SU-DHL-6 (cell line): ENCODE data around the gene ZNF566.

ENCODE experiments used
- H2AFZ ChIP-seq: fragments of 200-600 bp; sonication (generic); 2 replicates; pipeline ENCODE4 v1.6.1; 2014; ENCODE audit warnings: low read depth, mild to moderate bottlenecking, moderate library complexity, mixed read lengths, antibody characterized with exemption, low read length; ENCODE audit not compliant: severe bottlenecking
- H3F3A ChIP-seq: fragments of 200-600 bp; shearing (Covaris generic); 2 replicates; pipeline ENCODE4 v1.6.0; 2016; ENCODE audit warnings: antibody characterized with exemption, mild to moderate bottlenecking; ENCODE audit not compliant: insufficient read depth
- H3K27ac ChIP-seq: fragments of 200-600 bp; sonication (generic); 2 replicates; pipeline ENCODE4 v1.5.1; 2016; ENCODE audit warnings: low read depth, mild to moderate bottlenecking, low read length, moderate library complexity, mixed read lengths
- H3K27me3 ChIP-seq: fragments of 200-600 bp; sonication (generic), shearing (Covaris generic); 2 replicates; pipeline ENCODE4 v1.6.0; 2014; ENCODE audit warnings: mild to moderate bottlenecking, low read length
- H3K36me3 ChIP-seq: fragments of 200-600 bp; sonication (generic); 2 replicates; pipeline ENCODE4 v1.6.1; 2014; ENCODE audit warnings: mild to moderate bottlenecking, low read length, mixed read lengths
- H3K4me2 ChIP-seq: fragments of 300-600, 200-600 bp; shearing (Covaris generic), sonication (generic); 2 replicates; pipeline ENCODE4 v1.6.0; 2014; ENCODE audit warnings: low read length, low read depth, mild to moderate bottlenecking; ENCODE audit not compliant: poor library complexity, severe bottlenecking
- H3K4me3 ChIP-seq: fragments of 200-600 bp; sonication (generic); 2 replicates; pipeline ENCODE4 v1.5.1; 2014; ENCODE audit warnings: antibody characterized with exemption, low read length, mild to moderate bottlenecking, mixed read lengths; ENCODE audit not compliant: insufficient read depth, poor library complexity, severe bottlenecking
- H3K79me2 ChIP-seq: fragments of 200-600 bp; sonication (generic); 2 replicates; pipeline ENCODE4 v1.6.1; 2014; ENCODE audit warnings: mild to moderate bottlenecking, low read length, moderate library complexity; ENCODE audit not compliant: insufficient read depth
- H3K9ac ChIP-seq: fragments of 200-600 bp; sonication (generic); 2 replicates; pipeline ENCODE4 v1.7.0; 2014; ENCODE audit warnings: mild to moderate bottlenecking, low read length
- H3K9me2 ChIP-seq: fragments of 200-600 bp; sonication (generic); replicated peaks from 2 replicates; pipeline ENCODE4 v1.6.1; 2014; ENCODE audit warnings: low read length; ENCODE audit not compliant: insufficient read depth
- H3K9me3 ChIP-seq: fragments of 200-600 bp; sonication (generic); 2 replicates; pipeline ENCODE4 v1.6.1; 2014; ENCODE audit warnings: low read length, mixed read lengths; ENCODE audit not compliant: insufficient read depth
- H4K20me1 ChIP-seq: fragments of 200-600 bp; sonication (generic); 2 replicates; pipeline ENCODE4 v1.6.1; 2014; ENCODE audit warnings: low read depth, mild to moderate bottlenecking, antibody characterized with exemption, low read length, moderate library complexity, mixed read lengths
- EZH2phosphoT487 ChIP-seq: fragments of 200-600 bp; sonication (generic), shearing (Covaris generic); conservative IDR thresholded peaks from 2 replicates; pipeline ENCODE4 v1.6.1; 2018; ENCODE audit warnings: mild to moderate bottlenecking, antibody characterized with exemption, low read length, moderate library complexity, mixed read lengths
- TF ChIP-seq, protein P1 (sequence below): fragments of 200-600 bp; sonication (generic); IDR thresholded peaks from one replicate; pipeline ENCODE4 v1.5.1; 2017; ENCODE audit warnings: antibody characterized with exemption, mild to moderate bottlenecking, low read length, moderate library complexity; ENCODE audit not compliant: insufficient read depth, poor library complexity, severe bottlenecking

Gene ZNF566

DNA sequence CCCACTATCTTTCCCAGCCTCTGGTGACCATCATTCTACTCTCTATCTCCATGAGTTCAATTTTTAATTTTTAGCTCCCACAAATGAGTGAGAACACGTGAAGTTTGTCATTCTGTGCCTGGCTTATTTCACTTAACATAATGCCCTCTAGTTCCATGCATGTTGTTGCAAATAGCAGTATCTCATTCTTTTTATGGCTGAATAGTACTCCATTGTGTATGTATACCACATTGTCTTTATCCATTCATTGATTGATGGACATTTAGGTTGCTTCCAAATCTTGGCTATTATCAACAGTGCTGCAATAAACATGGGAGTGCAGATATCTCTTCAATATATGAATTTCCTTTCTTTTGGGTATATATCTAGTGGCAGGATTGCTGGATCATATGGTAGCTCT is 48.0 kb downstream of the ZNF566 start:
- Histone ChIP-seq H3K9me2 (no peaks in the 10 kb centered on the region), H4K20me1 (no peaks in the 10 kb centered on the region), H2AFZ (no peak overlapping the region), H3F3A (no peaks in the 10 kb centered on the region), H3K9ac (no peak overlapping the region), H3K79me2 (no peaks in the 10 kb centered on the region), H3K9me3 (no peaks in the 10 kb centered on the region), H3K36me3 (0 out of 2 replicates have a peak, but pooled peaks cover 4% of the 10 kb centered on the region), H3K27me3 (no peaks in the 10 kb centered on the region), H3K4me3 (no peak overlapping the region), H3K27ac (no peak overlapping the region), H3K4me2 (no peak overlapping the region)
- no peak for TF ChIP-seq EZH2phosphoT487
- TF ChIP-seq, protein P1, sequence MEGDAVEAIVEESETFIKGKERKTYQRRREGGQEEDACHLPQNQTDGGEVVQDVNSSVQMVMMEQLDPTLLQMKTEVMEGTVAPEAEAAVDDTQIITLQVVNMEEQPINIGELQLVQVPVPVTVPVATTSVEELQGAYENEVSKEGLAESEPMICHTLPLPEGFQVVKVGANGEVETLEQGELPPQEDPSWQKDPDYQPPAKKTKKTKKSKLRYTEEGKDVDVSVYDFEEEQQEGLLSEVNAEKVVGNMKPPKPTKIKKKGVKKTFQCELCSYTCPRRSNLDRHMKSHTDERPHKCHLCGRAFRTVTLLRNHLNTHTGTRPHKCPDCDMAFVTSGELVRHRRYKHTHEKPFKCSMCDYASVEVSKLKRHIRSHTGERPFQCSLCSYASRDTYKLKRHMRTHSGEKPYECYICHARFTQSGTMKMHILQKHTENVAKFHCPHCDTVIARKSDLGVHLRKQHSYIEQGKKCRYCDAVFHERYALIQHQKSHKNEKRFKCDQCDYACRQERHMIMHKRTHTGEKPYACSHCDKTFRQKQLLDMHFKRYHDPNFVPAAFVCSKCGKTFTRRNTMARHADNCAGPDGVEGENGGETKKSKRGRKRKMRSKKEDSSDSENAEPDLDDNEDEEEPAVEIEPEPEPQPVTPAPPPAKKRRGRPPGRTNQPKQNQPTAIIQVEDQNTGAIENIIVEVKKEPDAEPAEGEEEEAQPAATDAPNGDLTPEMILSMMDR, result no peak

DNA sequence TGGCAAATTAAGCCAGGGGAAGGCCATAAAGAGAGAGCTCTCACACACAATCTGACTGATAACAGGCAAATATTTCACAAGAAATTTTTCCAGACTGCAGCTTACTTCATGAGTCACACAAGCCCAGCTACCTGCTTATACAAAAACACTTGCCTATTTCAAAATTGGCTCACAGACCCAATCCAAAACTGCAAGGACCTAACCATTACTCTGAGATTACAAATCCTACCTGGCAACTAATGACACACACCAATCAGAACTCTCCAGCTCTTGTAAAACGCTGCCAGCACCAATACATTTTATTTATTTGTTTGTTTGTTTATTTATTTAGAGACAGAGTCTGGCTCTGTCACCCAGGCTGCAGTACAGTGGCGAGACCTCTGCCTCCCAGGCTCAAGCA is 52.8 kb downstream of the ZNF566 start:
- no peaks in the 10 kb centered on the region for H3K79me2 ChIP-seq
- no peaks in the 10 kb centered on the region for H3F3A ChIP-seq
- no peak for TF ChIP-seq EZH2phosphoT487
- TF ChIP-seq, protein P1, result no peak
- no peaks in the 10 kb centered on the region for H3K9me2 ChIP-seq
- no peak overlapping the region for H2AFZ ChIP-seq
- no peak overlapping the region for H3K9ac ChIP-seq
- H3K27ac ChIP-seq, result no peak overlapping the region
- H3K4me2 ChIP-seq, result no peak overlapping the region
- no peaks in the 10 kb centered on the region for H3K27me3 ChIP-seq
- H3K4me3 ChIP-seq, result no peak overlapping the region
- H3K36me3 ChIP-seq, result no peaks in the 10 kb centered on the region
- no peaks in the 10 kb centered on the region for H3K9me3 ChIP-seq
- H4K20me1 ChIP-seq, result no peaks in the 10 kb centered on the region

DNA sequence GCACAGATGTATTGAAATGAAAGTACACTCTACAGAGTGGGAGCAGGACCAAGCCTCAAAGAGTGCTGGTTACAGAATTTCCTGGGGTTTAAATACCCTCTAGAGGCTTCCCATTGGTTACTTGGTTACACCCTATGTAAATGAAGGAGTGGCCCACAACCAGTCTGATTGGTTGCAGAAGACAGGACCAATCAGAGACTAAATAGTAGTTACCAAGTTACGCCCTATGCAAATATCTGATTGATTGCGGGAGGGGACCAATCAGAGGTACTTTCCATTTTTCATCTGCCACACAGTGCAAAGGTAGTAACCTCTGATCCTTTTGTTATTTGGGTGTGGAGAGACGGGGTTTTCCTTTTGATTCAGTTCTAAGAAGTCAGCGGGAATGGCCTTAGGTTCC is 65.4 kb downstream of the ZNF566 start:
- Histone ChIP-seq H3K36me3 (no peaks in the 10 kb centered on the region), H4K20me1 (no peaks in the 10 kb centered on the region), H3K27me3 (no peaks in the 10 kb centered on the region), H3K27ac (no peak overlapping the region), H3F3A (no peaks in the 10 kb centered on the region; the same call in 1 of the 2 replicates), H3K9ac (no peak overlapping the region), H2AFZ (no peak overlapping the region), H3K4me3 (no peak overlapping the region), H3K9me3 (no peaks in the 10 kb centered on the region), H3K79me2 (no peaks in the 10 kb centered on the region), H3K9me2 (no peaks in the 10 kb centered on the region), H3K4me2 (no peak overlapping the region)
- TF ChIP-seq EZH2phosphoT487, result no peak
- TF ChIP-seq, protein P1, result no peak
